Tibial nerve (tissue), 4 donors: Measurements from ENCODE around the gene ST8SIA4.

Experiments used
- CTCF ChIP-seq, 5 experiments: fragments of 200-600 bp in 3 of 5; fragments of 450-650 bp in 2 of 5; sonication (generic) in 3 of 5; IDR thresholded peaks; one replicate each; pipeline ENCODE4 v1.5.1; 2016 to 2019; ENCODE audit warnings: antibody characterized with exemption in 5 of 5, mild to moderate bottlenecking in 3 of 5, moderate library complexity in 2 of 5
- EP300 ChIP-seq, 2 donors: sonication (generic); formaldehyde crosslinking; IDR thresholded peaks; one replicate each; pipeline ENCODE4 v1.6.1; 2017; ENCODE audit warnings: antibody characterized with exemption in 2 of 2, mild to moderate bottlenecking in 1 of 2

- TF ChIP-seq EP300 (IDR thresholded peaks at IDR 0.05): no peak
- no peak for TF ChIP-seq CTCF (IDR thresholded peaks at IDR 0.05)
Observed at GRCh38 chr5:100791391-100791790, 111.7 kb downstream of the ST8SIA4 start.
